Measurements from ENCODE around the gene ARHGEF3. TPM values are rescaled to one million over a fixed set of nuclear protein-coding genes. Genes with fewer than 3 reads are reported as not detected.

ARHGEF3 gene
- total RNA-seq, 1 experiment from 2014 or later = 10.2 TPM

GRCh38 chr3:56810577-56811545 is 9.1 kb upstream of the ARHGEF3 start:
- CTCF ChIA-PET = interaction anchor here (1.3 to 2.5 kb wide), 2 partner anchors 9 to 11 kb away, joined by 4 to 23 read pairs; partner anchors contain the start of gene ARHGEF3
- no peak for TF ChIP-seq CTCF (IDR thresholded peaks at IDR 0.05; ENCODE audit: insufficient read depth in 1 of 2, low read depth in 1 of 2, low read length in 1 of 2, severe bottlenecking in 1 of 2, unreplicated experiment in 1 of 2)
- Mint-ChIP-seq H3K4me3 (ENCODE audit: unreplicated experiment) (no peak overlapping the region), H3K9me3 (ENCODE audit: unreplicated experiment) (no peaks in the 10 kb centered on the region), H3K36me3 (ENCODE audit: insufficient read depth, unreplicated experiment) (no peaks in the 10 kb centered on the region), H3K27me3 (ENCODE audit: insufficient read depth, unreplicated experiment) (no peaks in the 10 kb centered on the region), H3K4me1 (ENCODE audit: low read depth, unreplicated experiment) (peaks cover 12% of the 10 kb centered on the region), H3K27ac (ENCODE audit: unreplicated experiment) (no peak overlapping the region)
- no peaks in the 10 kb centered on the region for H3K36me3 ChIP-seq (ENCODE audit: control insufficient read depth, insufficient read depth, low read length)
- H3K9me3 ChIP-seq = no peaks in the 10 kb centered on the region
- intact Hi-C loops (cut with micrococcal nuclease; ENCODE audit: unreplicated experiment) = no loop called here
- H3K4me3 ChIP-seq (ENCODE audit: low read depth, low read length) = no peak overlapping the region
- H3K27me3 ChIP-seq (replicated peaks; ENCODE audit: control insufficient read depth, insufficient read depth, low read length) = no peaks in the 10 kb centered on the region
- peaks cover 7% of the 10 kb centered on the region; the same call in 1 of the 2 replicates for H3K4me1 ChIP-seq
- POLR2A ChIA-PET = no interaction called here
- peak in 1 of 2 experiments; percentile 26 for DNase-seq
- no TSS peak for BruUV-seq (replicated peaks)

- H3K27me3 Mint-ChIP-seq (ENCODE audit: insufficient read depth, unreplicated experiment) = no peaks in the 10 kb centered on the region
- H3K27ac Mint-ChIP-seq (ENCODE audit: unreplicated experiment) = no peak overlapping the region
- peaks cover 5% of the 10 kb centered on the region for H3K36me3 Mint-ChIP-seq (ENCODE audit: insufficient read depth, unreplicated experiment)
- ChIA-PET POLR2A (no interaction called here), CTCF (interaction anchor here (1.4 kb wide), 1 partner anchor 182 kb away, joined by 4 read pairs; no protein-coding TSS in a partner anchor)
- Histone ChIP-seq H3K36me3 (ENCODE audit: control insufficient read depth, insufficient read depth, low read length) (no peaks in the 10 kb centered on the region), H3K27me3 (replicated peaks; ENCODE audit: control insufficient read depth, insufficient read depth, low read length) (no peaks in the 10 kb centered on the region), H3K9me3 (no peaks in the 10 kb centered on the region), H3K4me1 (peaks cover under 1% of the 10 kb centered on the region; the same call in 1 of the 2 replicates), H3K4me3 (ENCODE audit: low read depth, low read length) (no peak overlapping the region)
- H3K9me3 Mint-ChIP-seq (ENCODE audit: unreplicated experiment) = no peaks in the 10 kb centered on the region
- peaks cover 4% of the 10 kb centered on the region for H3K4me1 Mint-ChIP-seq (ENCODE audit: low read depth, unreplicated experiment)
- no peak for DNase-seq
- no peak overlapping the region for H3K4me3 Mint-ChIP-seq (ENCODE audit: unreplicated experiment)
- no peak for TF ChIP-seq CTCF (IDR thresholded peaks at IDR 0.05; ENCODE audit: insufficient read depth in 1 of 2, low read depth in 1 of 2, low read length in 1 of 2, severe bottlenecking in 1 of 2, unreplicated experiment in 1 of 2)
- BruUV-seq (replicated peaks) = no TSS peak
- intact Hi-C loops (cut with micrococcal nuclease; ENCODE audit: unreplicated experiment) = no loop called here
These were observed 4.7 kb upstream of the ARHGEF3 start for GRCh38 chr3:56806407-56806806.

GRCh38 chr3:56802790-56803189 is 1.0 kb upstream of the ARHGEF3 start:
- Mint-ChIP-seq H3K27ac (ENCODE audit: unreplicated experiment) (no peak overlapping the region), H3K4me3 (ENCODE audit: unreplicated experiment) (peak overlapping the region; percentile 79), H3K4me1 (ENCODE audit: low read depth, unreplicated experiment) (no peaks in the 10 kb centered on the region), H3K27me3 (ENCODE audit: insufficient read depth, unreplicated experiment) (no peaks in the 10 kb centered on the region), H3K9me3 (ENCODE audit: unreplicated experiment) (no peaks in the 10 kb centered on the region), H3K36me3 (ENCODE audit: insufficient read depth, unreplicated experiment) (peaks cover 5% of the 10 kb centered on the region)
- no peak for DNase-seq
- CTCF ChIA-PET = interaction anchor here (1.1 to 4.3 kb wide), 3 partner anchors 9 to 187 kb away, joined by 3 to 42 read pairs (median 22); no protein-coding TSS in a partner anchor
- no peak for TF ChIP-seq CTCF (IDR thresholded peaks at IDR 0.05; ENCODE audit: insufficient read depth in 1 of 2, low read depth in 1 of 2, low read length in 1 of 2, severe bottlenecking in 1 of 2, unreplicated experiment in 1 of 2)
- BruUV-seq (replicated peaks) = no TSS peak
- POLR2A ChIA-PET = no interaction called here
- Histone ChIP-seq H3K9me3 (no peaks in the 10 kb centered on the region), H3K4me3 (ENCODE audit: low read depth, low read length) (no peak overlapping the region), H3K4me1 (peaks cover 14% of the 10 kb centered on the region), H3K36me3 (ENCODE audit: control insufficient read depth, insufficient read depth, low read length) (no peaks in the 10 kb centered on the region), H3K27me3 (replicated peaks; ENCODE audit: control insufficient read depth, insufficient read depth, low read length) (no peaks in the 10 kb centered on the region)
- intact Hi-C loops (cut with micrococcal nuclease; ENCODE audit: unreplicated experiment) = loop anchor here (1.0 kb wide), 1 partner anchor 187 kb away; no protein-coding TSS in a partner anchor
